ENCODE results near the gene RNF180.

The RNF180 gene

GRCh38 chr5:64160201-64160600 lies 5.4 kb upstream of the RNF180 start:
- ChIA-PET POLR2A (no interaction called here), CTCF (interaction anchor here (1.1 to 1.3 kb wide), 2 partner anchors 12 to 64 kb away, joined by 3 to 4 read pairs; no protein-coding TSS in a partner anchor)
- no peak for TF ChIP-seq CTCF (IDR thresholded peaks at IDR 0.05; ENCODE audit: control extremely low read depth, extremely low read depth, low read depth, missing control alignments)
- no peak for DNase-seq (ENCODE audit: extremely low spot score)

- ChIA-PET POLR2A (no interaction called here), CTCF (interaction anchor here (1.1 kb wide), 1 partner anchor 63 kb away, joined by 3 read pairs; no protein-coding TSS in a partner anchor)
- no peak for DNase-seq (ENCODE audit: extremely low spot score)
- no peak for TF ChIP-seq CTCF (IDR thresholded peaks at IDR 0.05; ENCODE audit: control extremely low read depth, extremely low read depth, low read depth, missing control alignments)
Observed at GRCh38 chr5:64161420-64161819, 4.2 kb upstream of the RNF180 start.

GRCh38 chr5:64163135-64163534 lies 2.5 kb upstream of the RNF180 start:
- ChIA-PET POLR2A (no interaction called here), CTCF (no interaction called here)
- no peak for TF ChIP-seq CTCF (IDR thresholded peaks at IDR 0.05; ENCODE audit: control extremely low read depth, extremely low read depth, low read depth, missing control alignments)
- no peak for DNase-seq (ENCODE audit: extremely low spot score)

- ChIA-PET CTCF (no interaction called here), POLR2A (no interaction called here)
- DNase-seq (ENCODE audit: extremely low spot score), result no peak
- TF ChIP-seq CTCF (IDR thresholded peaks at IDR 0.05; ENCODE audit: control extremely low read depth, extremely low read depth, low read depth, missing control alignments), result no peak
Observed at GRCh38 chr5:64163746-64164145, 1.9 kb upstream of the RNF180 start.

- DNase-seq (ENCODE audit: extremely low spot score), result no peak
- POLR2A ChIA-PET, result no interaction called here
- TF ChIP-seq CTCF (IDR thresholded peaks at IDR 0.05; ENCODE audit: control extremely low read depth, extremely low read depth, low read depth, missing control alignments), result no peak
- CTCF ChIA-PET, result no interaction called here
Observed at GRCh38 chr5:64164166-64164565, 1.5 kb upstream of the RNF180 start.

GRCh38 chr5:64165160-64165499 lies 513 bp upstream of the RNF180 start:
- no peak for TF ChIP-seq CTCF (IDR thresholded peaks at IDR 0.05; ENCODE audit: control extremely low read depth, extremely low read depth, low read depth, missing control alignments)
- POLR2A ChIA-PET, result no interaction called here
- CTCF ChIA-PET, result no interaction called here
- DNase-seq (ENCODE audit: extremely low spot score), result no peak
